Measurements from ENCODE around the gene SLC13A3.

SLC13A3 gene, protein sequence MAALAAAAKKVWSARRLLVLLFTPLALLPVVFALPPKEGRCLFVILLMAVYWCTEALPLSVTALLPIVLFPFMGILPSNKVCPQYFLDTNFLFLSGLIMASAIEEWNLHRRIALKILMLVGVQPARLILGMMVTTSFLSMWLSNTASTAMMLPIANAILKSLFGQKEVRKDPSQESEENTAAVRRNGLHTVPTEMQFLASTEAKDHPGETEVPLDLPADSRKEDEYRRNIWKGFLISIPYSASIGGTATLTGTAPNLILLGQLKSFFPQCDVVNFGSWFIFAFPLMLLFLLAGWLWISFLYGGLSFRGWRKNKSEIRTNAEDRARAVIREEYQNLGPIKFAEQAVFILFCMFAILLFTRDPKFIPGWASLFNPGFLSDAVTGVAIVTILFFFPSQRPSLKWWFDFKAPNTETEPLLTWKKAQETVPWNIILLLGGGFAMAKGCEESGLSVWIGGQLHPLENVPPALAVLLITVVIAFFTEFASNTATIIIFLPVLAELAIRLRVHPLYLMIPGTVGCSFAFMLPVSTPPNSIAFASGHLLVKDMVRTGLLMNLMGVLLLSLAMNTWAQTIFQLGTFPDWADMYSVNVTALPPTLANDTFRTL

DNA sequence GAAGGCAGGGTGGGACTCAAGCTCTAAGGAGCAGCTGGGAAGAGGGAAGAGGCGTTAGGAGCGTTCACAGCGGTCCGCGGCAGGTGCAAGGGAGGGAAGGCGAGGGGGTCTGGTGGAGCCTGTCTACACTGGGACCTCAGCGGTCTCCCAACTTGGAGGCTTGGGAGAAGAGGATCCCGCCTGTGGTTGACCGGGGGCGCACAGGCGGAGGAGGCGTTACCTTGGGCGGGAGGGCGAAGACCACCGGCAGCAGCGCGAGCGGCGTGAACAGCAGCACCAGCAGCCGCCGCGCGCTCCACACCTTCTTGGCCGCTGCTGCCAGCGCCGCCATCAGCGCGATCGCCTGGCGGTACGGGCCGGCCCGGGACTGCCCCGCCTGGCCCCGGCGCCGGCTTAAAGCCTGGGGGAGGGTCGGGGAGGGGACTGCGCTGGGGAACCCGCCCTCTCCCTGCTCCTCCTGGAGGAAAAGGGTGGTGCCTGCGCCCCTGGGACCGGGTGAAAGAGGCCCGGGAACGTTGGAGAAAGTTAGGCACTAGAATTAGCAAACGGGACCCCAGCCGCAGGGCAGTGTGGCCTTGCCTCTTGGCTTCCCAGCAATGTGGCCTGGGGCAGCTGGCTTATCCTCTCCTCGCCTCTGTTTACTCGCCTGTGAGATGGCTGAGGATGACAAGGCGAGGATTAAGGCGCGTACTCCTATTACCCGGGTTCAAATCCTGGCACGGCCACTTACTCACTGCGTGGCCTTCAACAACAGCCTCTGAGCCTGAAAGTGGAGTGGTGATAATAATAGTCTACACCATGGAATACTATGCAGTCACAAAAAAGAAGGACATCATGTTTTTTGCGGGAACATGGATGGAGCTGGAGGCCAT lies at the start of gene SLC13A3:
Gene SLC13A3, minus strand, starts transcription at position 369 of the 872 bp plus-strand sequence. Its CDS starts 38 bp downstream, at position 331.
- TF ChIP-seq ZBTB7A (IDR thresholded peaks at IDR 0.05; ENCODE audit: low read depth) = no peak
- TF ChIP-seq TCF12 (IDR thresholded peaks at IDR 0.05; ENCODE audit: low read depth) = no peak
- TF ChIP-seq EP300 (IDR thresholded peaks at IDR 0.05; ENCODE audit: borderline replicate concordance) = no peak
- no peak for TF ChIP-seq YY1 (IDR thresholded peaks at IDR 0.05; ENCODE audit: low read depth)
- no peak for TF ChIP-seq CREB1 (IDR thresholded peaks at IDR 0.05; ENCODE audit: low read depth)
- TF ChIP-seq TEAD4 (IDR thresholded peaks at IDR 0.05) = no peak
- TF ChIP-seq, protein P1, sequence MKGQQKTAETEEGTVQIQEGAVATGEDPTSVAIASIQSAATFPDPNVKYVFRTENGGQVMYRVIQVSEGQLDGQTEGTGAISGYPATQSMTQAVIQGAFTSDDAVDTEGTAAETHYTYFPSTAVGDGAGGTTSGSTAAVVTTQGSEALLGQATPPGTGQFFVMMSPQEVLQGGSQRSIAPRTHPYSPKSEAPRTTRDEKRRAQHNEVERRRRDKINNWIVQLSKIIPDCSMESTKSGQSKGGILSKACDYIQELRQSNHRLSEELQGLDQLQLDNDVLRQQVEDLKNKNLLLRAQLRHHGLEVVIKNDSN (IDR thresholded peaks at IDR 0.05) = no peak
- TF ChIP-seq, protein P2, sequence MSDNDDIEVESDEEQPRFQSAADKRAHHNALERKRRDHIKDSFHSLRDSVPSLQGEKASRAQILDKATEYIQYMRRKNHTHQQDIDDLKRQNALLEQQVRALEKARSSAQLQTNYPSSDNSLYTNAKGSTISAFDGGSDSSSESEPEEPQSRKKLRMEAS (IDR thresholded peaks at IDR 0.05) = no peak
- TF ChIP-seq, protein P3, sequence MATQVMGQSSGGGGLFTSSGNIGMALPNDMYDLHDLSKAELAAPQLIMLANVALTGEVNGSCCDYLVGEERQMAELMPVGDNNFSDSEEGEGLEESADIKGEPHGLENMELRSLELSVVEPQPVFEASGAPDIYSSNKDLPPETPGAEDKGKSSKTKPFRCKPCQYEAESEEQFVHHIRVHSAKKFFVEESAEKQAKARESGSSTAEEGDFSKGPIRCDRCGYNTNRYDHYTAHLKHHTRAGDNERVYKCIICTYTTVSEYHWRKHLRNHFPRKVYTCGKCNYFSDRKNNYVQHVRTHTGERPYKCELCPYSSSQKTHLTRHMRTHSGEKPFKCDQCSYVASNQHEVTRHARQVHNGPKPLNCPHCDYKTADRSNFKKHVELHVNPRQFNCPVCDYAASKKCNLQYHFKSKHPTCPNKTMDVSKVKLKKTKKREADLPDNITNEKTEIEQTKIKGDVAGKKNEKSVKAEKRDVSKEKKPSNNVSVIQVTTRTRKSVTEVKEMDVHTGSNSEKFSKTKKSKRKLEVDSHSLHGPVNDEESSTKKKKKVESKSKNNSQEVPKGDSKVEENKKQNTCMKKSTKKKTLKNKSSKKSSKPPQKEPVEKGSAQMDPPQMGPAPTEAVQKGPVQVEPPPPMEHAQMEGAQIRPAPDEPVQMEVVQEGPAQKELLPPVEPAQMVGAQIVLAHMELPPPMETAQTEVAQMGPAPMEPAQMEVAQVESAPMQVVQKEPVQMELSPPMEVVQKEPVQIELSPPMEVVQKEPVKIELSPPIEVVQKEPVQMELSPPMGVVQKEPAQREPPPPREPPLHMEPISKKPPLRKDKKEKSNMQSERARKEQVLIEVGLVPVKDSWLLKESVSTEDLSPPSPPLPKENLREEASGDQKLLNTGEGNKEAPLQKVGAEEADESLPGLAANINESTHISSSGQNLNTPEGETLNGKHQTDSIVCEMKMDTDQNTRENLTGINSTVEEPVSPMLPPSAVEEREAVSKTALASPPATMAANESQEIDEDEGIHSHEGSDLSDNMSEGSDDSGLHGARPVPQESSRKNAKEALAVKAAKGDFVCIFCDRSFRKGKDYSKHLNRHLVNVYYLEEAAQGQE (IDR thresholded peaks at IDR 0.05; ENCODE audit: low read depth) = no peak
- no peak for TF ChIP-seq RAD21 (IDR thresholded peaks at IDR 0.05; ENCODE audit: low read depth)
- no peak for TF ChIP-seq TAF1 (IDR thresholded peaks at IDR 0.05; ENCODE audit: low read depth)
- TF ChIP-seq FOXM1 (IDR thresholded peaks at IDR 0.05; ENCODE audit: borderline replicate concordance, low read depth) = no peak
- TF ChIP-seq NFIC (IDR thresholded peaks at IDR 0.05) = no peak
- TF ChIP-seq CEBPB (IDR thresholded peaks at IDR 0.05) = no peak
- no peak for TF ChIP-seq EGR1 (IDR thresholded peaks at IDR 0.05)

DNA sequence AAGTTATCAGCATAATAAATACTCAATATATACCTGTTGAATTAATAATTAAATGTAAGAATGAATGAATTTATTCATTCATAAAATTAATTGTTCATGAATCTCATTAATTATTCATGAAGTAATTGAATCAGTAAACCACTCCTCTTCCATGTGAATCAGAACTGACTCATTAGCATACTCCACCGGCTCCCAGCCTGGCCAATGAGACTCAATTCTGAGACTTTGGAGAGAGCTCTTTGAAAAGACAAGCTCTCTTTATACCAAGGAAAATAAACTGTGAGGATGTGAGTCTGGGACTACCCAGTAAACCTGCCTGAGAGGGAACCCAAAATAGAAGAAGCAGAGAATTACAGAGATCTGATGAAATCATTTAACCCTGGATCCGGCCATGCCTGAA lies 49.8 kb upstream of the SLC13A3 start:
- TF ChIP-seq CREB1 (IDR thresholded peaks at IDR 0.05; ENCODE audit: low read depth) (no peak), EP300 (IDR thresholded peaks at IDR 0.05; ENCODE audit: borderline replicate concordance) (no peak)
- TF ChIP-seq, protein P1 (IDR thresholded peaks at IDR 0.05) = no peak

DNA sequence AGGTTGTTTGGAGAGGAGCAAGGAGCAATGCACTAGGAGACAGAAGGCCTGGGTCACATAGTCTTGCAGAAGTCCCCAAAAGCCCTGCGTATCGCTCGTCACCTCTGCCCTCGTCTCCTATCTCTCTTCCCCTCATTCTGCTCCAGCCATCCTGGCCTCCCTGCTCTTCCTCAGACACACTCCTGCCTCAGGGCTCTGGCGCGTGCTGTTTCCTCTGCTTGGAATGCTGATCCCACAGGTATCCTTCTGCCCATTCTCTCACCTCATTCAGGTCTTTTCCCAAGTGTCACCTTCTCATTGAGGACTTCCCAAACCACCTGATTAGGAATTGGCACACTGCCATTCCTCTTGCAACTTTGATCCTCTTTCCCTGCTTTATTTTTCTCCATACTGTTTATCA lies 49.2 kb upstream of the SLC13A3 start:
- TF ChIP-seq FOXM1 (IDR thresholded peaks at IDR 0.05; ENCODE audit: borderline replicate concordance, low read depth) (no peak), CREB1 (IDR thresholded peaks at IDR 0.05; ENCODE audit: low read depth) (no peak), NFIC (IDR thresholded peaks at IDR 0.05) (no peak), EGR1 (IDR thresholded peaks at IDR 0.05) (no peak), TCF12 (IDR thresholded peaks at IDR 0.05; ENCODE audit: low read depth) (no peak)
- TF ChIP-seq, protein P2 (IDR thresholded peaks at IDR 0.05) = no peak
- TF ChIP-seq, protein P3 (IDR thresholded peaks at IDR 0.05; ENCODE audit: low read depth) = no peak

DNA sequence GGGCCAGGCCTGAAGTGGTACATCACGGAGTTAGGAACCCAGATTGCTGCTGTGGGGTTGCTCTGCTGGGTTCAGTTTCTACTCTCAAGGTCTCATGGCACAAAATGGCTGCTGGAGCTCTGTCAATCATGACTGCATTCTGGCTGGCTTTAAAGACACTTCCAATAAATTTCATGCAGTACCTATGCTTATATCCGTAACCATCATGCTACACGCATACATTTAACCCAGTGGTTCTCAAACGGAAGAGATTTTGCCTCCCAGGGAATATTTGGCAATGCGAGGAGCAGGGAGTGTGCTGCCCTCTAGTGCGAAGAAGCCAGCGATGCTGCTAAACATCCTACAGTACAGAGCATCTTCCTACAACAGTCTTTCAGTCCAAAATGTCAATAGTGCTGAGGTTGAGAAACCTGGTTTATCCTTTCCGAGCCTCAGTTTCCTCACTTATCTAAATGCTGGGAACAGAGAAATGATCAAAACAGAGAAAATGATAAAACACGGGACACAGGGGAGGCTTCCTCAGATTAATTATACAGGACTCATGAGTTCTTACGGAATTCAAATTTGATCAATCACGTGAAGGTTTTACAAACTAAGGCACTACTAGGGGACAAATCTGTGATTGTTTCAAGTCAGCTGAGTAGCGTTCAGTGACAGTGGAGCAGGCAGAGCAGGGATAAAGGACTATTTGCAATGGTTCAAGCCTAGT lies 48.5 kb upstream of the SLC13A3 start:
- TF ChIP-seq NFIC (IDR thresholded peaks at IDR 0.05) (no peak), RAD21 (IDR thresholded peaks at IDR 0.05; ENCODE audit: low read depth) (peak; percentile 44)

DNA sequence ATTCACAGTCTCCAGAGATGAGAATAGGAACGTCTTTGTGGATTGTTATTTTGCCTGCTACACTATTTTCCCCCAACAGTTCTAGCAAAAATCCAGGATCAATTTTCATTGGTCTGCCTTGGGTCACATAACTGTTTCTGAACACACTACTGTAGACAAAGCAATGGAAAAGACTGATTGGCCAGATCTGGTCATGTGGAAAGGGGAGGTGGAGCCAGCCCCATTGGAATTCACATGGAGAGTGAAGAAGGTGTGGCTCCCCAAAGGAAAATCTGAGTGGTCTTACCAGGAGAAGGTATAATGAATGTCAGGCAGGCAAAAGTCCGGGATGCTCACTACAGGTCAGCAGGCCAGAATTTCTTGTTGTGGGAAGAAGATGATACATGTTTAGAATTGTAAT lies 47.5 kb upstream of the SLC13A3 start:
- TF ChIP-seq, protein P2 (IDR thresholded peaks at IDR 0.05) = no peak
- TF ChIP-seq, protein P3 (IDR thresholded peaks at IDR 0.05; ENCODE audit: low read depth) = no peak
- no peak for TF ChIP-seq NFIC (IDR thresholded peaks at IDR 0.05)
- no peak for TF ChIP-seq ZBTB7A (IDR thresholded peaks at IDR 0.05; ENCODE audit: low read depth)
- TF ChIP-seq TCF12 (IDR thresholded peaks at IDR 0.05; ENCODE audit: low read depth) = no peak
- TF ChIP-seq TAF1 (IDR thresholded peaks at IDR 0.05; ENCODE audit: low read depth) = no peak
- no peak for TF ChIP-seq RAD21 (IDR thresholded peaks at IDR 0.05; ENCODE audit: low read depth)
- no peak for TF ChIP-seq YY1 (IDR thresholded peaks at IDR 0.05; ENCODE audit: low read depth)
- TF ChIP-seq CREB1 (IDR thresholded peaks at IDR 0.05; ENCODE audit: low read depth) = no peak
- TF ChIP-seq FOXM1 (IDR thresholded peaks at IDR 0.05; ENCODE audit: borderline replicate concordance, low read depth) = no peak
- TF ChIP-seq, protein P1 (IDR thresholded peaks at IDR 0.05) = no peak
- TF ChIP-seq EP300 (IDR thresholded peaks at IDR 0.05; ENCODE audit: borderline replicate concordance) = no peak
- no peak for TF ChIP-seq TEAD4 (IDR thresholded peaks at IDR 0.05)
- no peak for TF ChIP-seq CEBPB (IDR thresholded peaks at IDR 0.05)
- TF ChIP-seq EGR1 (IDR thresholded peaks at IDR 0.05) = no peak

All from Ishikawa (cell line).